HG02870 (cell line): ENCODE results near the gene NFATC1.

Experiments
- ATAC-seq: cut with Tn5 transposase; IDR thresholded peaks from one replicate; pipeline ENCODE4 v1.9.1; 2021; ENCODE audit warnings: mild to moderate bottlenecking, moderate library complexity; ENCODE audit not compliant: unreplicated experiment

The NFATC1 gene

GRCh38 chr18:79547413-79548076 is 151.8 kb downstream of the NFATC1 start:
- no peak for ATAC-seq

- ATAC-seq: no peak
Measured at GRCh38 chr18:79548077-79548450, 152.3 kb downstream of the NFATC1 start.

- no peak for ATAC-seq
Measured at GRCh38 chr18:79548621-79548985, 152.9 kb downstream of the NFATC1 start.

GRCh38 chr18:79548986-79549637 is 153.4 kb downstream of the NFATC1 start:
- ATAC-seq: no peak

- no peak for ATAC-seq
Measured at GRCh38 chr18:79549638-79550000, 153.9 kb downstream of the NFATC1 start.

GRCh38 chr18:79552140-79552631 is 156.5 kb downstream of the NFATC1 start:
- no peak for ATAC-seq

- no peak for ATAC-seq
Measured at GRCh38 chr18:79552696-79553095, 157.0 kb downstream of the NFATC1 start.

GRCh38 chr18:79553154-79553553 is 157.4 kb downstream of the NFATC1 start:
- ATAC-seq: no peak

GRCh38 chr18:79553696-79554095 is 158.0 kb downstream of the NFATC1 start:
- ATAC-seq: no peak

- ATAC-seq: no peak
Measured at GRCh38 chr18:79554321-79554720, 158.6 kb downstream of the NFATC1 start.

- no peak for ATAC-seq
Measured at GRCh38 chr18:79554945-79555645, 159.4 kb downstream of the NFATC1 start.

- no peak for ATAC-seq
Measured at GRCh38 chr18:79555885-79556284, 160.2 kb downstream of the NFATC1 start.

GRCh38 chr18:79556829-79557585 is 161.3 kb downstream of the NFATC1 start:
- ATAC-seq: no peak

- no peak for ATAC-seq
Measured at GRCh38 chr18:79558196-79558932, 162.6 kb downstream of the NFATC1 start.

- no peak for ATAC-seq
Measured at GRCh38 chr18:79558933-79559416, 163.2 kb downstream of the NFATC1 start.

GRCh38 chr18:79559436-79559835 is 163.7 kb downstream of the NFATC1 start:
- no peak for ATAC-seq

- no peak for ATAC-seq
Measured at GRCh38 chr18:79560042-79560860, 164.5 kb downstream of the NFATC1 start.

GRCh38 chr18:79560861-79561210 is 165.1 kb downstream of the NFATC1 start:
- no peak for ATAC-seq

GRCh38 chr18:79563949-79564348 is 168.2 kb downstream of the NFATC1 start:
- no peak for ATAC-seq

- ATAC-seq: no peak
Measured at GRCh38 chr18:79564441-79564840, 168.7 kb downstream of the NFATC1 start.
